Breast epithelium (tissue), 4 donors: Measurements from ENCODE around the gene INAVA. TPM values are rescaled to one million over a fixed set of nuclear protein-coding genes. Genes with fewer than 3 reads are reported as not detected.
A peak's percentile ranks its signal among the peaks of the same experiment; 100 is the strongest.

ENCODE experiments used
- DNase-seq, 2 donors: peaks; one replicate each; pipeline ENCODE4 v3.0.0-alpha.2; 2019; ENCODE audit warnings: low spot score in 2 of 2
- H3K27ac ChIP-seq, 2 donors: fragments of 200-600 bp; sonication (generic) in 1 of 2; one replicate each; pipeline ENCODE4 v1.5.1; 2016 to 2019; ENCODE audit warnings: mild to moderate bottlenecking in 1 of 2
- H3K27me3 ChIP-seq, 2 donors: fragments of 200-600 bp; sonication (generic) in 1 of 2; one replicate each; pipeline versions ENCODE4 v1.5.1 to v1.6.0; 2017 to 2019; ENCODE audit warnings: control low read depth in 1 of 2, mild to moderate bottlenecking in 1 of 2
- H3K36me3 ChIP-seq: fragments of 200-600 bp; one replicate; pipeline ENCODE4 v1.5.1; 2019
- H3K4me1 ChIP-seq, 2 donors: fragments of 200-600 bp; sonication (generic); one replicate each; pipeline ENCODE4 v1.5.1; 2016 to 2019; ENCODE audit warnings: control low read depth in 1 of 2
- H3K4me3 ChIP-seq, 3 donors: fragments of 200-600 bp; sonication (generic); 1 replicate in 2 of 3; 2 replicates in 1 of 3; pipeline ENCODE4 v1.5.1; 2016 to 2019; ENCODE audit warnings: mild to moderate bottlenecking in 3 of 3, moderate library complexity in 2 of 3
- H3K9me3 ChIP-seq, 2 donors: fragments of 200-600 bp; sonication (generic) in 1 of 2; one replicate each; pipeline ENCODE4 v1.5.1; 2016 to 2019; ENCODE audit warnings: control low read depth in 1 of 2
- CTCF ChIP-seq, 3 donors: fragments of 450-650 bp; IDR thresholded peaks; one replicate each; pipeline ENCODE4 v1.5.1; 2016 to 2017; ENCODE audit warnings: antibody characterized with exemption in 3 of 3, mild to moderate bottlenecking in 3 of 3, moderate library complexity in 3 of 3
- POLR2A ChIP-seq: fragments of 450-650 bp; IDR thresholded peaks from one replicate; pipeline ENCODE4 v1.6.1; 2016; ENCODE audit warnings: antibody characterized with exemption, mild to moderate bottlenecking, moderate library complexity
- POLR2AphosphoS5 ChIP-seq, 3 donors: sonication (generic); formaldehyde crosslinking; IDR thresholded peaks; one replicate each; pipeline ENCODE4 v1.6.1; 2017; ENCODE audit warnings: antibody characterized with exemption in 3 of 3
- intact Hi-C: fragments of 100-400 bp; cut with DNase I; formaldehyde crosslinking; loops from one replicate; pipeline ENCODE4 v1.15.1; 2023; ENCODE audit warnings: low total_unique reads
- total RNA-seq, 3 donors: library from RNA; depleted of rRNA; stranded (reverse); fragments of >200 nt; gene quantifications; one replicate each; pipeline ENCODE4 v1.1.0, GENCODE V29; 2016

INAVA gene
- total RNA-seq, 3 donors from 2014 or later = 1.0 to 7.5 TPM; not detected in 1

- Histone ChIP-seq H3K4me1 (peaks cover 0 to 7% of the 10 kb centered on the region in 2 donors), H3K27me3 (peaks cover 11 to 48% of the 10 kb centered on the region in 2 donors), H3K36me3 (no peaks in the 10 kb centered on the region), H3K9me3 (no peaks in the 10 kb centered on the region), H3K4me3 (peak within 1 kb of the TSS in 2 of 3 donors; percentile 23 to 63), H3K27ac (no peak within 1 kb of the TSS)
- intact Hi-C loops = no loop called here
- TF ChIP-seq POLR2A (no peak), POLR2AphosphoS5 (IDR thresholded peaks at IDR 0.05) (no peak), CTCF (IDR thresholded peaks at IDR 0.05) (no peak)
- DNase-seq = no peak
These were observed 22.1 kb upstream of the INAVA start, which contains the start of gene GPR25 for GRCh38 chr1:200872446-200873115. Gene GPR25, plus strand, starts transcription at chr1:200872981. Its CDS starts 57 bp downstream, at chr1:200873038.

- intact Hi-C loops = no loop called here
- peak overlapping the region in 2 of 3 donors; percentile 23 to 63 for H3K4me3 ChIP-seq
- TF ChIP-seq POLR2A (no peak), POLR2AphosphoS5 (IDR thresholded peaks at IDR 0.05) (no peak), CTCF (IDR thresholded peaks at IDR 0.05) (no peak)
These were observed 21.5 kb upstream of the INAVA start for GRCh38 chr1:200873116-200873670.

GRCh38 chr1:200873671-200874397 is 20.9 kb upstream of the INAVA start:
- Histone ChIP-seq H3K4me3 (peak overlapping the region in 2 of 3 donors; percentile 23 to 63), H3K4me1 (peaks cover 0 to 7% of the 10 kb centered on the region in 2 donors), H3K27me3 (peaks cover 11 to 48% of the 10 kb centered on the region in 2 donors), H3K36me3 (no peaks in the 10 kb centered on the region), H3K9me3 (no peaks in the 10 kb centered on the region), H3K27ac (no peak overlapping the region)
- intact Hi-C loops = no loop called here
- no peak for TF ChIP-seq CTCF (IDR thresholded peaks at IDR 0.05)
- TF ChIP-seq POLR2A = no peak
- TF ChIP-seq POLR2AphosphoS5 (IDR thresholded peaks at IDR 0.05) = no peak
- no peak for DNase-seq

More at GRCh38 chr1:200873116-200873670, 21.5 kb upstream of the INAVA start:
- H3K27me3 ChIP-seq = peaks cover 11 to 48% of the 10 kb centered on the region in 2 donors
- DNase-seq = no peak
- H3K36me3 ChIP-seq = no peaks in the 10 kb centered on the region
- H3K9me3 ChIP-seq = no peaks in the 10 kb centered on the region
- no peak overlapping the region for H3K27ac ChIP-seq
- H3K4me1 ChIP-seq = peaks cover 0 to 7% of the 10 kb centered on the region in 2 donors

- Histone ChIP-seq H3K27ac (no peak overlapping the region), H3K27me3 (peaks cover 11 to 43% of the 10 kb centered on the region in 2 donors), H3K4me1 (peaks cover 0 to 7% of the 10 kb centered on the region in 2 donors), H3K36me3 (no peaks in the 10 kb centered on the region), H3K4me3 (no peak overlapping the region), H3K9me3 (no peaks in the 10 kb centered on the region)
- no peak for DNase-seq
- TF ChIP-seq CTCF (IDR thresholded peaks at IDR 0.05) (no peak), POLR2A (no peak), POLR2AphosphoS5 (IDR thresholded peaks at IDR 0.05) (no peak)
- intact Hi-C loops = no loop called here
These were observed 20.0 kb upstream of the INAVA start for GRCh38 chr1:200874694-200875093.
